ENCODE results near the gene MACROD2. TPM values are rescaled to one million over a fixed set of nuclear protein-coding genes. Genes with fewer than 3 reads are reported as not detected.
A peak's percentile ranks its signal among the peaks of the same experiment; 100 is the strongest.

Gene MACROD2
- polyA plus RNA-seq, 1 donor (not counting 4 experiments of a cell fraction or from before 2014, with no cell fraction given), result 0.71 TPM

DNA sequence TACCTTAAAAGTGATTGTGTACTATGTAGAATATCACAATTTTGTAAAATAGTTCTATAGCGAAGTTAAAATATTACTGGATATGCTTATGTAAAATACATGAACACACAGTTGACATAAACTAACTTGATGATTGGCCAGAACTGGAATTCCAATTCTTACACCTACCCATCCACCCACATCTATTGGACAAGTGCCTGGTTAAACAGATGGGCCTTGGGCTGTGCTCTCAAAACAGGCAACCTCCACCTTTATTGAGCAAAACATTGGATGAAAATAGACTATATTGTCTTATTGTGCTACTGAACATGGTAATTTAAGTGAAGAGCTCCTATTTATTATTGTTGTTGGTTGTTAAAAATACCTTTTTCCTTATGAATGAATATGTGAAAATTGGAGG, 496.1 kb downstream of the MACROD2 start:
- no peaks in the 10 kb centered on the region for H3K9me1 ChIP-seq (ENCODE audit: control insufficient read depth, extremely low read depth, insufficient read depth, low read length)
- TF ChIP-seq EZH2 (IDR thresholded peaks at IDR 0.05; ENCODE audit: low read length) (no peak), CTCF (optimal IDR thresholded peaks at IDR 0.05 in 1 of 3, IDR thresholded peaks at IDR 0.05 in 1 of 3, conservative IDR thresholded peaks at IDR 0.05 in 1 of 3; ENCODE audit: extremely low read depth in 1 of 3, insufficient read depth in 2 of 3, low read length in 3 of 3) (no peak)
- FAIRE-seq (no peak), DNase-seq (ENCODE audit: low read depth, low spot score) (no peak)
- no peaks in the 10 kb centered on the region for H4K20me1 ChIP-seq (ENCODE audit: control insufficient read depth, extremely low read depth, insufficient read depth, low read length)
- no peaks in the 10 kb centered on the region for H3K36me3 ChIP-seq (ENCODE audit: control insufficient read depth in 2 of 2, extremely low read depth in 1 of 2, insufficient read depth in 2 of 2, low read length in 2 of 2)
- no peaks in the 10 kb centered on the region for H3K27me3 ChIP-seq (ENCODE audit: control insufficient read depth, extremely low read depth, insufficient read depth, low read length)
- no peaks in the 10 kb centered on the region for H3K79me2 ChIP-seq (ENCODE audit: control insufficient read depth, insufficient read depth, low read length)
- H3K9ac ChIP-seq (ENCODE audit: control insufficient read depth, extremely low read depth, insufficient read depth, low read length), result no peak overlapping the region
- H3K4me1 ChIP-seq (ENCODE audit: control insufficient read depth, extremely low read depth, insufficient read depth, low read length), result no peaks in the 10 kb centered on the region
- dilution Hi-C loops (cut with MboI; ENCODE audit: extremely low pct_ligation_motif_present, low sequenced_read_pairs), result no loop called here
- H3K4me2 ChIP-seq (ENCODE audit: control insufficient read depth, extremely low read depth, insufficient read depth, low read depth, low read length), result no peak overlapping the region
- H2AFZ ChIP-seq (ENCODE audit: control insufficient read depth, low read length), result no peak overlapping the region
- H3K9me3 ChIP-seq (ENCODE audit: control insufficient read depth, low read depth, low read length), result no peaks in the 10 kb centered on the region
- no peak overlapping the region for H3K4me3 ChIP-seq (ENCODE audit: control insufficient read depth in 2 of 3, extremely low read depth in 1 of 3, insufficient read depth in 2 of 3, low read depth in 1 of 3, low read length in 3 of 3)
- H3K27ac ChIP-seq (ENCODE audit: control insufficient read depth, insufficient read depth, low read length), result no peak overlapping the region

GRCh38 chr20:14493408-14493807, 498.1 kb downstream of the MACROD2 start:
- no peaks in the 10 kb centered on the region for H3K9me1 ChIP-seq (ENCODE audit: control insufficient read depth, extremely low read depth, insufficient read depth, low read length)
- H3K79me2 ChIP-seq (ENCODE audit: control insufficient read depth, insufficient read depth, low read length), result no peaks in the 10 kb centered on the region
- no peak overlapping the region for H3K4me2 ChIP-seq (ENCODE audit: control insufficient read depth, extremely low read depth, insufficient read depth, low read depth, low read length)
- H2AFZ ChIP-seq (ENCODE audit: control insufficient read depth, low read length), result peak overlapping the region; percentile 76
- no peak for FAIRE-seq
- DNase-seq (ENCODE audit: low read depth, low spot score), result no peak
- H4K20me1 ChIP-seq (ENCODE audit: control insufficient read depth, extremely low read depth, insufficient read depth, low read length), result no peaks in the 10 kb centered on the region
- TF ChIP-seq EZH2 (IDR thresholded peaks at IDR 0.05; ENCODE audit: low read length) (no peak), CTCF (optimal IDR thresholded peaks at IDR 0.05 in 1 of 3, IDR thresholded peaks at IDR 0.05 in 1 of 3, conservative IDR thresholded peaks at IDR 0.05 in 1 of 3; ENCODE audit: extremely low read depth in 1 of 3, insufficient read depth in 2 of 3, low read length in 3 of 3) (no peak)
- H3K27ac ChIP-seq (ENCODE audit: control insufficient read depth, insufficient read depth, low read length), result no peak overlapping the region
- no peak overlapping the region for H3K9ac ChIP-seq (ENCODE audit: control insufficient read depth, extremely low read depth, insufficient read depth, low read length)
- no peaks in the 10 kb centered on the region for H3K27me3 ChIP-seq (ENCODE audit: control insufficient read depth, extremely low read depth, insufficient read depth, low read length)
- no peaks in the 10 kb centered on the region for H3K36me3 ChIP-seq (ENCODE audit: control insufficient read depth in 2 of 2, extremely low read depth in 1 of 2, insufficient read depth in 2 of 2, low read length in 2 of 2)
- H3K4me3 ChIP-seq (ENCODE audit: control insufficient read depth in 2 of 3, extremely low read depth in 1 of 3, insufficient read depth in 2 of 3, low read depth in 1 of 3, low read length in 3 of 3), result no peak overlapping the region
- no peaks in the 10 kb centered on the region for H3K4me1 ChIP-seq (ENCODE audit: control insufficient read depth, extremely low read depth, insufficient read depth, low read length)
- dilution Hi-C loops (cut with MboI; ENCODE audit: extremely low pct_ligation_motif_present, low sequenced_read_pairs), result no loop called here
- no peaks in the 10 kb centered on the region for H3K9me3 ChIP-seq (ENCODE audit: control insufficient read depth, low read depth, low read length)
